DOHH2 (cell line): ENCODE measurements around the gene CARMIL1.

Experiments
- EZH2phosphoT487 ChIP-seq: fragments of 200-600 bp; sonication (generic); IDR thresholded peaks from 2 replicates; pipeline ENCODE4 v1.6.1; 2017; ENCODE audit warnings: borderline replicate concordance, mild to moderate bottlenecking, antibody characterized with exemption, low read length, moderate library complexity, mixed read lengths
- TF ChIP-seq, protein P1 (sequence below): fragments of 200-600 bp; sonication (generic); IDR thresholded peaks from one replicate; pipeline ENCODE4 v1.5.1; 2014; ENCODE audit warnings: antibody characterized with exemption, mild to moderate bottlenecking, low read depth, low read length; ENCODE audit not compliant: poor library complexity, severe bottlenecking

DNA sequence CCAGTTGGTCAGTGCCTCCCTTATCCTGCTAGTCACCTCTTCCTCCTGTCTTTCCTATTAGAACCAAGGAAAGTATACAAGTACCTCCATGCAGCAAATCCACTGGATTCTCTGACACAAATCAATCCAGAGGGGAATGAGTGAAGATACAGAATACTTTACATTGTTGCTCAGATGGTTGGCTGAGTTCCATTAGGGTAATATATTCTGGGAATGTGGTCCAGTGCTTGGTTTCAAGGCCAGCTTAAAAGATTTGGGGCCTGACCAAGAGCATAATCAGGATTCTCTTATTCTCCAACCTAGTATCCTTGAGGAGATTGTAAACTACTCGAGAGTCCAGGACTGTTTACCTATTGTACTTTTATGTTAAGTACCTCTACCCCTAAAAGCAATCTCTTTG is 23.0 kb downstream of the CARMIL1 start:
- TF ChIP-seq, protein P1, sequence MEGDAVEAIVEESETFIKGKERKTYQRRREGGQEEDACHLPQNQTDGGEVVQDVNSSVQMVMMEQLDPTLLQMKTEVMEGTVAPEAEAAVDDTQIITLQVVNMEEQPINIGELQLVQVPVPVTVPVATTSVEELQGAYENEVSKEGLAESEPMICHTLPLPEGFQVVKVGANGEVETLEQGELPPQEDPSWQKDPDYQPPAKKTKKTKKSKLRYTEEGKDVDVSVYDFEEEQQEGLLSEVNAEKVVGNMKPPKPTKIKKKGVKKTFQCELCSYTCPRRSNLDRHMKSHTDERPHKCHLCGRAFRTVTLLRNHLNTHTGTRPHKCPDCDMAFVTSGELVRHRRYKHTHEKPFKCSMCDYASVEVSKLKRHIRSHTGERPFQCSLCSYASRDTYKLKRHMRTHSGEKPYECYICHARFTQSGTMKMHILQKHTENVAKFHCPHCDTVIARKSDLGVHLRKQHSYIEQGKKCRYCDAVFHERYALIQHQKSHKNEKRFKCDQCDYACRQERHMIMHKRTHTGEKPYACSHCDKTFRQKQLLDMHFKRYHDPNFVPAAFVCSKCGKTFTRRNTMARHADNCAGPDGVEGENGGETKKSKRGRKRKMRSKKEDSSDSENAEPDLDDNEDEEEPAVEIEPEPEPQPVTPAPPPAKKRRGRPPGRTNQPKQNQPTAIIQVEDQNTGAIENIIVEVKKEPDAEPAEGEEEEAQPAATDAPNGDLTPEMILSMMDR, result no peak
- TF ChIP-seq EZH2phosphoT487, result no peak
